H9 (cell line): ENCODE data around the gene SETDB2. TPM values are rescaled to one million over a fixed set of nuclear protein-coding genes. Genes with fewer than 3 reads are reported as not detected.

Experiments
- DNase-seq: peaks from one replicate; pipeline ENCODE4 v3.0.0-alpha.2; 2017
- H2AFZ ChIP-seq: one replicate; pipeline ENCODE4 v1.6.1; 2013; ENCODE audit warnings: mild to moderate bottlenecking, low read length, control low read depth, moderate library complexity
- H2AK5ac ChIP-seq: 2 replicates; pipeline ENCODE4 v1.6.1; 2013; ENCODE audit warnings: low read length, control low read depth, mixed read lengths; ENCODE audit not compliant: insufficient read length
- H2BK120ac ChIP-seq: one replicate; pipeline ENCODE4 v1.6.1; 2013; ENCODE audit warnings: low read depth, mild to moderate bottlenecking, low read length, control low read depth, inconsistent platforms; ENCODE audit not compliant: poor library complexity, severe bottlenecking
- H2BK12ac ChIP-seq: 2 replicates; pipeline ENCODE4 v1.6.1; 2013; ENCODE audit warnings: low read length, control low read depth, mixed read lengths, low read depth; ENCODE audit not compliant: insufficient read length
- H2BK15ac ChIP-seq: 2 replicates; pipeline ENCODE4 v1.6.1; 2013; ENCODE audit warnings: low read depth, low read length, control low read depth
- H2BK20ac ChIP-seq: one replicate; pipeline ENCODE4 v1.6.1; 2013; ENCODE audit warnings: low read depth, mild to moderate bottlenecking, low read length, control low read depth, inconsistent platforms; ENCODE audit not compliant: poor library complexity, severe bottlenecking
- H2BK5ac ChIP-seq: 2 replicates; pipeline ENCODE4 v1.6.1; 2013; ENCODE audit warnings: low read length, control low read depth, mixed read lengths; ENCODE audit not compliant: insufficient read length
- H3K14ac ChIP-seq: 2 replicates; pipeline ENCODE4 v1.6.1; 2013; ENCODE audit warnings: low read length, control low read depth; ENCODE audit not compliant: insufficient read depth
- H3K18ac ChIP-seq: 2 replicates; pipeline ENCODE4 v1.6.1; 2013; ENCODE audit warnings: low read depth, mild to moderate bottlenecking, mixed read lengths, low read length, control low read depth; ENCODE audit not compliant: insufficient read length
- H3K23ac ChIP-seq: 2 replicates; pipeline ENCODE4 v1.6.1; 2013; ENCODE audit warnings: low read length, control low read depth, mixed read lengths, low read depth; ENCODE audit not compliant: insufficient read length
- H3K23me2 ChIP-seq: 2 replicates; pipeline ENCODE4 v1.6.1; 2013; ENCODE audit warnings: low read depth, mild to moderate bottlenecking, mixed read lengths, low read length, control low read depth; ENCODE audit not compliant: insufficient read length, poor library complexity, severe bottlenecking
- H3K27ac ChIP-seq: 2 replicates; pipeline ENCODE4 v1.5.1; 2013; ENCODE audit warnings: low read length, control low read depth, mixed read lengths, low read depth; ENCODE audit not compliant: insufficient read length
- H3K27me3 ChIP-seq: 2 replicates; pipeline ENCODE4 v1.6.1; 2013; ENCODE audit warnings: low read length, control low read depth, inconsistent platforms; ENCODE audit not compliant: insufficient read depth
- H3K4ac ChIP-seq: 2 replicates; pipeline ENCODE4 v1.6.1; 2013; ENCODE audit warnings: low read depth, mild to moderate bottlenecking, control low read depth, inconsistent platforms, low read length, moderate library complexity
- H3K4me1 ChIP-seq: 2 replicates; pipeline ENCODE4 v1.6.1; 2013; ENCODE audit warnings: low read length, control low read depth, inconsistent platforms; ENCODE audit not compliant: insufficient read depth
- H3K4me2 ChIP-seq: 2 replicates; pipeline ENCODE4 v1.6.1; 2013; ENCODE audit warnings: low read length, control low read depth, mixed read lengths; ENCODE audit not compliant: insufficient read length, insufficient read depth
- H3K56ac ChIP-seq: 2 replicates; pipeline ENCODE4 v1.6.1; 2013; ENCODE audit warnings: low read depth, mild to moderate bottlenecking, mixed read lengths, low read length, control low read depth; ENCODE audit not compliant: insufficient read length
- H3K79me1 ChIP-seq: 2 replicates; pipeline ENCODE4 v1.6.1; 2013; ENCODE audit warnings: low read depth, mild to moderate bottlenecking, moderate library complexity, low read length, control low read depth, inconsistent platforms; ENCODE audit not compliant: insufficient read depth, poor library complexity, severe bottlenecking
- H3K79me2 ChIP-seq: 2 replicates; pipeline ENCODE4 v1.6.1; 2013; ENCODE audit warnings: low read length, control low read depth, inconsistent platforms; ENCODE audit not compliant: insufficient read depth
- H3K9ac ChIP-seq: 2 replicates; pipeline ENCODE4 v1.6.1; 2013; ENCODE audit warnings: low read length, control low read depth, mixed read lengths; ENCODE audit not compliant: insufficient read length; ENCODE audit errors: extremely low read depth
- H3K9me3 ChIP-seq: one replicate; pipeline ENCODE4 v1.6.1; 2013; ENCODE audit warnings: low read depth, low read length, inconsistent platforms; ENCODE audit not compliant: control insufficient read depth
- H3T11ph ChIP-seq: one replicate; pipeline ENCODE4 v1.6.1; 2013; ENCODE audit warnings: mild to moderate bottlenecking, low read length, control low read depth, inconsistent platforms
- H4K20me1 ChIP-seq: one replicate; pipeline ENCODE4 v1.6.1; 2013; ENCODE audit not compliant: control insufficient read depth, insufficient read length, insufficient read depth
- H4K5ac ChIP-seq: 2 replicates; pipeline ENCODE4 v1.6.1; 2013; ENCODE audit warnings: low read depth, mild to moderate bottlenecking, mixed read lengths, low read length, control low read depth; ENCODE audit not compliant: insufficient read length
- H4K8ac ChIP-seq: replicated peaks from 2 replicates; pipeline ENCODE4 v1.6.1; 2013; ENCODE audit warnings: low read length, control low read depth, mixed read lengths, low read depth; ENCODE audit not compliant: insufficient read length
- H4K91ac ChIP-seq: 2 replicates; pipeline ENCODE4 v1.6.1; 2013; ENCODE audit warnings: low read depth, mild to moderate bottlenecking, moderate library complexity, mixed read lengths, low read length, control low read depth; ENCODE audit not compliant: insufficient read length
- H3K27ac Mint-ChIP-seq, 3 experiments: 2 replicates in 2 of 3; 3 replicates in 1 of 3; pipeline ENCODE4 v1.8.0; 2020 to 2021; ENCODE audit warnings: mixed read lengths in 3 of 3, mild to moderate bottlenecking in 1 of 3, moderate library complexity in 1 of 3
- H3K27me3 Mint-ChIP-seq: 2 replicates; pipeline ENCODE4 v1.8.0; 2021; ENCODE audit warnings: low read depth, mild to moderate bottlenecking, moderate library complexity, mixed read lengths
- H3K36me3 Mint-ChIP-seq, 3 experiments: 2 replicates in 2 of 3; 3 replicates in 1 of 3; pipeline ENCODE4 v1.8.0; 2020 to 2021; ENCODE audit warnings: low read depth in 3 of 3, mixed read lengths in 3 of 3; ENCODE audit not compliant: insufficient read depth in 1 of 3
- H3K4me1 Mint-ChIP-seq, 2 experiments: 2 replicates each; pipeline ENCODE4 v1.8.0; 2020; ENCODE audit warnings: mixed read lengths in 2 of 2
- H3K4me3 Mint-ChIP-seq, 2 experiments: 2 replicates in 1 of 2; 3 replicates in 1 of 2; pipeline ENCODE4 v1.8.0; 2020 to 2021; ENCODE audit warnings: mild to moderate bottlenecking in 2 of 2, mixed read lengths in 2 of 2, moderate library complexity in 1 of 2
- H3K9me3 Mint-ChIP-seq, 2 experiments: 2 replicates in 1 of 2; 3 replicates in 1 of 2; pipeline ENCODE4 v1.8.0; 2020; ENCODE audit warnings: mild to moderate bottlenecking in 2 of 2, mixed read lengths in 2 of 2, moderate library complexity in 1 of 2
- CTCF ChIP-seq: fragments of 200-600 bp; sonication (generic); conservative IDR thresholded peaks from 3 replicates; pipeline ENCODE4 v1.8.0; 2021; ENCODE audit warnings: antibody characterized with exemption, mild to moderate bottlenecking
- total RNA-seq: library from RNA; stranded (reverse); gene quantifications from 2 replicates; pipeline ENCODE4 v1.2.1, GENCODE V29; 2021

The SETDB2 gene
- total RNA-seq, 1 experiment from 2014 or later = 5.7 TPM

DNA sequence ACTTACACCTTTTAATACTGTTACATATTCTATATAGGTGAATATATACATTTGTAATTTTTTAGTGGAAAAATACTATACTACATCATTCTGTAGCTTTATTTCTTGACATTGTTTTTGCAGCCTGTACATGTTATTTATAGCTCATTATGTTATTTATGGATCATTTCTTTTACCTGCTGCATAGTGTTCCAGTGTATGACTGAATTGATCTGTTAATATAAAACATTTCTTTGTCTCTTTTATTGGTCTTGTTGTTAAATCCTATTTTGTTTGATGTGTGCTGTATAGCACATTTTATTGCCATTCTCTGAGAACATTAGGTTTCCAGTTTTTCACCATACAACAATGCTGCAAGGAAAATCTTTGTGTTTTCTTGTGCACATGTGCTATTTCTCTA lies 2.4 kb downstream of the SETDB2 start:
- peak overlapping the region; percentile 26 to 57; a peak in 2 of 5 replicates for H3K4me3 Mint-ChIP-seq

More for the DNA sequence above, 2.4 kb downstream of the SETDB2 start:
- no peak overlapping the region for H3K4me2 ChIP-seq
- H3K36me3 Mint-ChIP-seq = peaks cover 0 to 1% (median 0%) of the 10 kb centered on the region in 3 experiments; a peak in 2 of 7 replicates
- no peak overlapping the region for H2BK120ac ChIP-seq
- no peaks in the 10 kb centered on the region for H3K4me1 ChIP-seq
- no peak overlapping the region for H3K4ac ChIP-seq
- no peak overlapping the region for H2AK5ac ChIP-seq
- H3K79me1 ChIP-seq = no peaks in the 10 kb centered on the region
- H3K79me2 ChIP-seq = no peaks in the 10 kb centered on the region
- H2AFZ ChIP-seq = no peak overlapping the region
- H3K4me1 Mint-ChIP-seq = peaks cover 13 to 26% of the 10 kb centered on the region in 2 experiments; a peak in 3 of 4 replicates
- no peak overlapping the region for H4K5ac ChIP-seq
- no peak overlapping the region for H4K8ac ChIP-seq
- H2BK5ac ChIP-seq = no peak overlapping the region
- no peak overlapping the region for H3K18ac ChIP-seq
- H2BK20ac ChIP-seq = no peak overlapping the region
- no peak overlapping the region for H2BK12ac ChIP-seq
- H3K27me3 Mint-ChIP-seq = no peaks in the 10 kb centered on the region
- no peak overlapping the region for H4K91ac ChIP-seq
- H3K9me3 Mint-ChIP-seq = no peaks in the 10 kb centered on the region; a peak in 2 of 5 replicates
- no peak overlapping the region for H3K27ac ChIP-seq
- H3K23me2 ChIP-seq = peaks cover 13% of the 10 kb centered on the region
- H4K20me1 ChIP-seq = no peaks in the 10 kb centered on the region
- no peaks in the 10 kb centered on the region for H3K27me3 ChIP-seq
- no peaks in the 10 kb centered on the region for H3K9me3 ChIP-seq
- no peak overlapping the region for H2BK15ac ChIP-seq
- H3K23ac ChIP-seq = no peak overlapping the region
- no peak overlapping the region for H3K14ac ChIP-seq
- no peak overlapping the region for H3K56ac ChIP-seq
- H3K9ac ChIP-seq = no peak overlapping the region
- DNase-seq = no peak
- TF ChIP-seq CTCF = no peak
- H3T11ph ChIP-seq = no peak overlapping the region
- H3K27ac Mint-ChIP-seq = no peak overlapping the region
